Panc1 (cell line): Measurements from ENCODE around the gene UNC13B.

Experiments used
- CTCF ChIP-seq: fragments of 450-650 bp; IDR thresholded peaks from 2 replicates; pipeline ENCODE4 v1.5.1; 2017; ENCODE audit warnings: mild to moderate bottlenecking
- POLR2AphosphoS5 ChIP-seq: IDR thresholded peaks from 2 replicates; pipeline ENCODE4 v1.6.1; 2012; ENCODE audit warnings: mild to moderate bottlenecking, low read depth, low read length, moderate library complexity
- REST ChIP-seq, 2 experiments: IDR thresholded peaks; 2 replicates each; pipeline ENCODE4 v1.6.1; 2011 to 2012; ENCODE audit warnings: low read depth in 2 of 2, control low read depth in 1 of 2, low read length in 1 of 2, mild to moderate bottlenecking in 1 of 2, moderate library complexity in 1 of 2; ENCODE audit not compliant: insufficient read depth in 1 of 2

- TF ChIP-seq CTCF (no peak), POLR2AphosphoS5 (no peak), REST (IDR thresholded peaks at IDR 0.05; ENCODE audit: insufficient read depth in 1 of 2, low read depth in 2 of 2, low read length in 1 of 2) (no peak)
Measured at GRCh38 chr9:35236692-35237091, 74.9 kb downstream of the UNC13B start.
